ENCODE results near the gene LRRC8D.
"Not testable (repeated sequence)": the region's sequence is repeated elsewhere in the genome, so short reads cannot be mapped to it uniquely, and the experiment has no call there.

Gene LRRC8D

GRCh38 chr1:89973471-89974127 lies 152.8 kb downstream of the LRRC8D start:
- H3K4me3 ChIP-seq (replicated peaks; ENCODE audit: low read depth, low read length) = no peak overlapping the region
- DNase-seq (ENCODE audit: low read depth) = no peak
- no peak for TF ChIP-seq CTCF (IDR thresholded peaks at IDR 0.05; ENCODE audit: low read length, missing control alignments)

GRCh38 chr1:89974256-89974655 lies 153.4 kb downstream of the LRRC8D start:
- DNase-seq (ENCODE audit: low read depth) = no peak
- no peak for TF ChIP-seq CTCF (IDR thresholded peaks at IDR 0.05; ENCODE audit: low read length, missing control alignments)
- H3K4me3 ChIP-seq (replicated peaks; ENCODE audit: low read depth, low read length) = no peak overlapping the region

- no peak for TF ChIP-seq CTCF (IDR thresholded peaks at IDR 0.05; ENCODE audit: low read length, missing control alignments)
- DNase-seq (ENCODE audit: low read depth) = peak; percentile 68
- no peak overlapping the region for H3K4me3 ChIP-seq (replicated peaks; ENCODE audit: low read depth, low read length)
Measured at GRCh38 chr1:89974696-89975470, 154.1 kb downstream of the LRRC8D start.

- H3K4me3 ChIP-seq (replicated peaks; ENCODE audit: low read depth, low read length) = no peak overlapping the region
- no peak for DNase-seq (ENCODE audit: low read depth)
- no peak for TF ChIP-seq CTCF (IDR thresholded peaks at IDR 0.05; ENCODE audit: low read length, missing control alignments)
Measured at GRCh38 chr1:89975540-89976125, 154.8 kb downstream of the LRRC8D start.

GRCh38 chr1:89978755-89979154 lies 157.9 kb downstream of the LRRC8D start:
- TF ChIP-seq CTCF (IDR thresholded peaks at IDR 0.05; ENCODE audit: low read length, missing control alignments) = no peak
- DNase-seq (ENCODE audit: low read depth) = no peak
- H3K4me3 ChIP-seq (replicated peaks; ENCODE audit: low read depth, low read length) = no peak overlapping the region

- H3K4me3 ChIP-seq (replicated peaks; ENCODE audit: low read depth, low read length) = no peak overlapping the region
- peak; percentile 37 for DNase-seq (ENCODE audit: low read depth)
- TF ChIP-seq CTCF (IDR thresholded peaks at IDR 0.05; ENCODE audit: low read length, missing control alignments) = no peak
Measured at GRCh38 chr1:89980605-89981004, 159.8 kb downstream of the LRRC8D start.

GRCh38 chr1:89982846-89983245 lies 162.0 kb downstream of the LRRC8D start:
- DNase-seq (ENCODE audit: low read depth) = not testable (repeated sequence)

GRCh38 chr1:89984564-89985116 lies 163.8 kb downstream of the LRRC8D start:
- not testable (repeated sequence) for DNase-seq (ENCODE audit: low read depth); H3K4me3 ChIP-seq (replicated peaks; ENCODE audit: low read depth, low read length)

More at GRCh38 chr1:89982846-89983245, 162.0 kb downstream of the LRRC8D start:
- not testable (repeated sequence) for H3K4me3 ChIP-seq (replicated peaks; ENCODE audit: low read depth, low read length)

Measured in fibroblast of pulmonary artery (primary cell).